Prostate gland (tissue), 2 donors: ENCODE data around the gene SYT6. TPM values are rescaled to one million over a fixed set of nuclear protein-coding genes. Genes with fewer than 3 reads are reported as not detected.
A peak's percentile ranks its signal among the peaks of the same experiment; 100 is the strongest.

Source experiments
- DNase-seq: peaks from one replicate; pipeline ENCODE4 v3.0.0-alpha.2; 2019; ENCODE audit warnings: low spot score
- H3K27ac ChIP-seq, 2 donors: fragments of 200-600 bp; sonication (generic); 2 replicates each; pipeline ENCODE4 v1.5.1; 2017 to 2019
- H3K27me3 ChIP-seq: fragments of 200-600 bp; sonication (generic); replicated peaks from 2 replicates; pipeline ENCODE4 v1.5.1; 2019; ENCODE audit not compliant: insufficient read depth
- H3K36me3 ChIP-seq, 2 donors: fragments of 200-600 bp; sonication (generic); 1 replicate in 1 of 2; 2 replicates in 1 of 2; pipeline versions ENCODE4 v1.5.1 to v1.8.1; 2017 to 2019
- H3K4me1 ChIP-seq: fragments of 200-600 bp; sonication (generic); replicated peaks from 2 replicates; pipeline ENCODE4 v1.5.1; 2019
- H3K4me3 ChIP-seq, 2 donors: fragments of 200-600 bp; sonication (generic); 2 replicates each; pipeline ENCODE4 v1.5.1; 2017 to 2019
- H3K9me3 ChIP-seq: fragments of 200-600 bp; sonication (generic); 2 replicates; pipeline ENCODE4 v1.5.1; 2017
- POLR2A ChIP-seq: fragments of 450-650 bp; IDR thresholded peaks from one replicate; pipeline ENCODE4 v1.6.1; 2016; ENCODE audit warnings: antibody characterized with exemption, mild to moderate bottlenecking
- POLR2AphosphoS5 ChIP-seq: sonication (generic); formaldehyde crosslinking; IDR thresholded peaks from one replicate; pipeline ENCODE4 v1.6.1; 2017; ENCODE audit warnings: antibody characterized with exemption
- WGBS: methylation state at CpG from one replicate; pipeline ENCODE4 v1.1.5; 2018; 5-methylcytosine and 5-hydroxymethylcytosine counted together
- intact Hi-C: fragments of 100-400 bp; cut with DNase I; formaldehyde crosslinking; loops from one replicate; pipeline ENCODE4 v1.14.2; 2022
- total RNA-seq, 2 donors: library from RNA; depleted of rRNA; stranded (reverse); fragments of >200 nt; gene quantifications; one replicate each; pipeline ENCODE4 v1.1.0, GENCODE V29; 2016
- TF ChIP-seq, protein P1 (sequence below), 4 experiments: fragments of 200-600 bp in 2 of 4; fragments of 450-650 bp in 2 of 4; sonication (generic) in 2 of 4; IDR thresholded peaks; 1 replicate in 3 of 4; 2 replicates in 1 of 4; pipeline ENCODE4 v1.5.1; 2016 to 2019; ENCODE audit warnings: antibody characterized with exemption in 4 of 4, mild to moderate bottlenecking in 2 of 4, moderate library complexity in 2 of 4

The SYT6 gene
- total RNA-seq, 2 donors from 2014 or later: 1.6 TPM; not detected in 1

DNA sequence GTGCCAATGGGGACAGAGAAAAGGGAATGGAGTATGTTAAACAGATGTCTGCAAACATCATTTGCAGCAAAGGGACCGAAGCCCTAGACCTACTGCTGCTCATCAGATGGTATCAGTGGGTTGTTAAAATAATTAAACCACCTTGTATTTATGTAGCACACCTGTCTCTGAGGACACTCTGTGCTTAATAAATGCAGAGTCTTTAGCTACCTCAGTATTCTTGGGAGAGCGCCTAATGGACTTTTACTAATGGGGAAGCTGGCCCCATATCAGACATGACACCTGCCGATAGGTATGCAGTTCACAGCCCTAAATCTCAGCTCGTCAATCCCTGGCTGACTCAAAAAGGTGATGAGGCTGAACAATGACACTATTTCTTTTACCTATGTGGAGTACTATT lies 54.4 kb downstream of the SYT6 start:
- intact Hi-C loops: no loop called here
- peaks cover 4% of the 10 kb centered on the region for H3K4me1 ChIP-seq
- no peaks in the 10 kb centered on the region for H3K27me3 ChIP-seq
- no peaks in the 10 kb centered on the region for H3K36me3 ChIP-seq
- DNase-seq: no peak
- TF ChIP-seq POLR2AphosphoS5: no peak
- TF ChIP-seq, protein P1, sequence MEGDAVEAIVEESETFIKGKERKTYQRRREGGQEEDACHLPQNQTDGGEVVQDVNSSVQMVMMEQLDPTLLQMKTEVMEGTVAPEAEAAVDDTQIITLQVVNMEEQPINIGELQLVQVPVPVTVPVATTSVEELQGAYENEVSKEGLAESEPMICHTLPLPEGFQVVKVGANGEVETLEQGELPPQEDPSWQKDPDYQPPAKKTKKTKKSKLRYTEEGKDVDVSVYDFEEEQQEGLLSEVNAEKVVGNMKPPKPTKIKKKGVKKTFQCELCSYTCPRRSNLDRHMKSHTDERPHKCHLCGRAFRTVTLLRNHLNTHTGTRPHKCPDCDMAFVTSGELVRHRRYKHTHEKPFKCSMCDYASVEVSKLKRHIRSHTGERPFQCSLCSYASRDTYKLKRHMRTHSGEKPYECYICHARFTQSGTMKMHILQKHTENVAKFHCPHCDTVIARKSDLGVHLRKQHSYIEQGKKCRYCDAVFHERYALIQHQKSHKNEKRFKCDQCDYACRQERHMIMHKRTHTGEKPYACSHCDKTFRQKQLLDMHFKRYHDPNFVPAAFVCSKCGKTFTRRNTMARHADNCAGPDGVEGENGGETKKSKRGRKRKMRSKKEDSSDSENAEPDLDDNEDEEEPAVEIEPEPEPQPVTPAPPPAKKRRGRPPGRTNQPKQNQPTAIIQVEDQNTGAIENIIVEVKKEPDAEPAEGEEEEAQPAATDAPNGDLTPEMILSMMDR (IDR thresholded peaks at IDR 0.05): no peak
- H3K4me3 ChIP-seq: no peak overlapping the region
- 47% methylated on average over 4 of the region's 4 CpGs for WGBS
- H3K9me3 ChIP-seq: no peaks in the 10 kb centered on the region
- no peak overlapping the region for H3K27ac ChIP-seq

DNA sequence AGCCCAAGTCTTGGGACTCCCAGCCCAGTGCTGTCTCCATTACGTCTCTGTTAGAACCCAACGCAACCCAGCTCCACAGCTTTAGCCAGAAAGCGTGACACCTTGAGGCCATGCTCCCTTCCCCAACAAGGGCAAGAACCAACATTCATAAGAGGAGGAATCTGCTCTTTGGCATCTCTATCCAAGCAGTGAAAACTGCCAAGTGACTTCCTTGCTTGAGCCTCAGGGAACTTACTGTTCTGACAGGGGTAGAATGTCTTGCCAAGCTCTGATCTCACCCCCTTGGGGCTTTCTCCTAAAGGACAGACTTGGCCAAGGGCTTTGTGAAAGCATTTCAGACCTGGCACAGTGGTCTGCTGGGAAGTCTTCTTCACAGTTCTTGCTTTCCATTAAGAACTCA lies 56.6 kb downstream of the SYT6 start:
- TF ChIP-seq POLR2A: no peak
- TF ChIP-seq POLR2AphosphoS5: no peak
- TF ChIP-seq, protein P1 (IDR thresholded peaks at IDR 0.05): no peak
- no peaks in the 10 kb centered on the region for H3K9me3 ChIP-seq
- no peak for DNase-seq
- 82% methylated on average over 3 of the region's 3 CpGs for WGBS
- no peaks in the 10 kb centered on the region for H3K36me3 ChIP-seq
- H3K27ac ChIP-seq: no peak overlapping the region
- H3K27me3 ChIP-seq: no peaks in the 10 kb centered on the region
- no peak overlapping the region for H3K4me3 ChIP-seq
- peaks cover 4% of the 10 kb centered on the region for H3K4me1 ChIP-seq
- intact Hi-C loops: no loop called here

GRCh38 chr1:114094675-114095074 lies 59.0 kb downstream of the SYT6 start:
- H3K27ac ChIP-seq: peak overlapping the region in 1 of 2 donors; percentile 54
- no peak for TF ChIP-seq POLR2AphosphoS5
- TF ChIP-seq, protein P1 (IDR thresholded peaks at IDR 0.05): no peak
- no peak for TF ChIP-seq POLR2A
- no peak overlapping the region for H3K4me3 ChIP-seq
- peaks cover 4% of the 10 kb centered on the region for H3K4me1 ChIP-seq
- no peaks in the 10 kb centered on the region for H3K9me3 ChIP-seq
- DNase-seq: no peak
- intact Hi-C loops: no loop called here
- 71% methylated on average over 9 of the region's 9 CpGs for WGBS
- H3K36me3 ChIP-seq: no peaks in the 10 kb centered on the region
- no peaks in the 10 kb centered on the region for H3K27me3 ChIP-seq

GRCh38 chr1:114094363-114094634 lies 59.4 kb downstream of the SYT6 start:
- no peak for DNase-seq
- Histone ChIP-seq H3K4me1 (peaks cover 4% of the 10 kb centered on the region), H3K27me3 (no peaks in the 10 kb centered on the region), H3K4me3 (no peak overlapping the region), H3K27ac (peak overlapping the region in 1 of 2 donors; percentile 54), H3K36me3 (no peaks in the 10 kb centered on the region), H3K9me3 (no peaks in the 10 kb centered on the region)
- TF ChIP-seq, protein P1 (IDR thresholded peaks at IDR 0.05): no peak
- TF ChIP-seq POLR2AphosphoS5 (no peak), POLR2A (no peak)
- WGBS: 13% methylated on average over 4 of the region's 4 CpGs
- intact Hi-C loops: no loop called here

GRCh38 chr1:114093624-114094362 lies 59.9 kb downstream of the SYT6 start:
- no peaks in the 10 kb centered on the region for H3K27me3 ChIP-seq
- H3K27ac ChIP-seq: peak overlapping the region; percentile 36 to 54
- no peak overlapping the region for H3K4me3 ChIP-seq
- peak; percentile 51 for DNase-seq
- intact Hi-C loops: no loop called here
- 25% methylated on average over 4 of the region's 4 CpGs for WGBS
- peaks cover 4% of the 10 kb centered on the region for H3K4me1 ChIP-seq
- no peaks in the 10 kb centered on the region for H3K9me3 ChIP-seq
- peak; percentile 76 for TF ChIP-seq POLR2AphosphoS5
- no peak for TF ChIP-seq POLR2A
- H3K36me3 ChIP-seq: no peaks in the 10 kb centered on the region
